Fibroblast of villous mesenchyme (primary cell): ENCODE results near the gene CBFA2T3. TPM values are rescaled to one million over a fixed set of nuclear protein-coding genes. Genes with fewer than 3 reads are reported as not detected.

Source experiments
- DNase-seq: peaks from one replicate; pipeline ENCODE4 v3.0.0-alpha.2; 2010; ENCODE audit warnings: low read depth
- H3K4me3 ChIP-seq: 2 replicates; pipeline ENCODE4 v1.5.1; 2011; ENCODE audit warnings: low read depth, mild to moderate bottlenecking, low read length
- CTCF ChIP-seq: IDR thresholded peaks from 2 replicates; pipeline ENCODE4 v1.5.1; 2012; ENCODE audit warnings: low read depth, mild to moderate bottlenecking, low read length; ENCODE audit not compliant: insufficient read depth
- total RNA-seq: library from RNA; depleted of rRNA; stranded (reverse); fragments of >200 nt; gene quantifications from 2 replicates; pipeline ENCODE4 v1.2.3, GENCODE V29; 2012

CBFA2T3 gene
- total RNA-seq, 1 donor = not detected

GRCh38 chr16:88868974-88869672 is 107.9 kb downstream of the CBFA2T3 start:
- TF ChIP-seq CTCF = no peak
- no peak overlapping the region for H3K4me3 ChIP-seq
- DNase-seq = no peak

- no peak for TF ChIP-seq CTCF
- no peak for DNase-seq
- no peak overlapping the region for H3K4me3 ChIP-seq
Measured at GRCh38 chr16:88867581-88868246, 109.3 kb downstream of the CBFA2T3 start.

- H3K4me3 ChIP-seq = no peak within 1 kb of the TSS
- no peak for TF ChIP-seq CTCF
- DNase-seq = no peak
Measured at GRCh38 chr16:88866151-88866920, 110.7 kb downstream of the CBFA2T3 start, which contains the start of gene PABPN1L. PABPN1L (minus strand) TSS chr16:88866660; CDS start chr16:88866606, 54 bp downstream.

- no peak overlapping the region for H3K4me3 ChIP-seq
- no peak for DNase-seq
- no peak for TF ChIP-seq CTCF
Measured at GRCh38 chr16:88865742-88866141, 111.3 kb downstream of the CBFA2T3 start.

GRCh38 chr16:88865310-88865709 is 111.7 kb downstream of the CBFA2T3 start:
- TF ChIP-seq CTCF = no peak
- no peak overlapping the region for H3K4me3 ChIP-seq
- DNase-seq = no peak

- no peak for TF ChIP-seq CTCF
- no peak overlapping the region for H3K4me3 ChIP-seq
- DNase-seq = no peak
Measured at GRCh38 chr16:88864521-88864920, 112.5 kb downstream of the CBFA2T3 start.
